HG02943 (cell line): ENCODE measurements around the gene CAGE1.
"Not testable (repeated sequence)": the region's sequence is repeated elsewhere in the genome, so short reads cannot be mapped to it uniquely, and the experiment has no call there.

Source experiments
- ATAC-seq: cut with Tn5 transposase; IDR thresholded peaks from one replicate; pipeline ENCODE4 v1.9.1; 2021; ENCODE audit warnings: mild to moderate bottlenecking, low read depth, moderate library complexity; ENCODE audit not compliant: unreplicated experiment

CAGE1 gene

DNA sequence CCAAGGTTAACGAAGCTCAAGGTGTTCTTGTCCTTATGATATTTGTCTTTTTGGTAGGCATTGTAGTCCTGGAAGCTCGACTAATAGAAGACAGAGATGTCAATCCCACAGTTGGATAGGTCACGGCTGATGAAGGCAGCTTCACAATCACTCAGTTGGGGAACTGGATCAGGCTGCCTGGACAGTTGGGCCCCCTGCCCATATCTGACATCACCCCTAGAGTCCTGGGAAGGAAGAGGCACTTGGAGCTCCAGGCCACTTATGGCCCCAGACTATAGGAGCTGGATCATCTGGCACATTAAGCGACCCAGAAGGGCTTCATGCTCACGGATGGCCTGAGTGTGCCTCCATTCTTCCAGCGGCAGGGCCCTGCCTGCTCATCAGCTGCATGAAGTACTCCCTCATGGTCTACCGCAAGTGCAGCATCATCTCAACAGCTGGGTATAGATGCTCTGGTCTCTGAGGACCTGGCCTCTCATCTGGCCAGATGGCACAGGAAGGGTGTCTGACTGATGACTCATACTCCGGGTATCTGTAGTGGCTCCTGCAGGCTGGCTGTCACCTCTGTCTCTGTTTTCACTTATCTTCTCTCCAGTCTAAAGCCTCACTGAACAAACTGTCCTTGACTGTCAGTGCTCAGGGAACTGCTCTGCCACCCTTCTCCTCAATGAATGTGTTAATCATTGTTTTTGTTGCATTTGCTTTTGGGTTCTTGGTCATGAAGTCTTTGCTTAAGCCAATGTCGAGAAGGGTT is 47.4 kb downstream of the CAGE1 start:
- no peak for ATAC-seq

DNA sequence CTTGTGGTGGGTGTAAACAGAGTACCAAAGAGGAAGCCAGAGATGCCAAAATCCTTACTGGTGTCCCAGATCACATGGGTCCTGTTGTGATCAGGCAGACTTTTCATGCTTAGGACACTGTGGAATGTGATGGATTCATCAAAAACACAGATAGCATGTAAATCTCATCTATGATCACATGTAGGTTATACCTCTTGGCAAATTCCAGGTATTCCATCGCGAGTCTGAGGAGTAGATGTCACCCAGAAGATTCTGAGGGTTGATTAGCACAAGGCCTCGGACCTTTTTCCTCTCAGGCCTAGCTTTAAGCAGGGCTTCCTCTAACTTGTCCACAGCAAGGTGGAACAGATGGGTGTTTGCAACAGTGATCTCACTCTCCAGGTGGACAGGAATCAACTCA is 48.3 kb downstream of the CAGE1 start:
- no peak for ATAC-seq

DNA sequence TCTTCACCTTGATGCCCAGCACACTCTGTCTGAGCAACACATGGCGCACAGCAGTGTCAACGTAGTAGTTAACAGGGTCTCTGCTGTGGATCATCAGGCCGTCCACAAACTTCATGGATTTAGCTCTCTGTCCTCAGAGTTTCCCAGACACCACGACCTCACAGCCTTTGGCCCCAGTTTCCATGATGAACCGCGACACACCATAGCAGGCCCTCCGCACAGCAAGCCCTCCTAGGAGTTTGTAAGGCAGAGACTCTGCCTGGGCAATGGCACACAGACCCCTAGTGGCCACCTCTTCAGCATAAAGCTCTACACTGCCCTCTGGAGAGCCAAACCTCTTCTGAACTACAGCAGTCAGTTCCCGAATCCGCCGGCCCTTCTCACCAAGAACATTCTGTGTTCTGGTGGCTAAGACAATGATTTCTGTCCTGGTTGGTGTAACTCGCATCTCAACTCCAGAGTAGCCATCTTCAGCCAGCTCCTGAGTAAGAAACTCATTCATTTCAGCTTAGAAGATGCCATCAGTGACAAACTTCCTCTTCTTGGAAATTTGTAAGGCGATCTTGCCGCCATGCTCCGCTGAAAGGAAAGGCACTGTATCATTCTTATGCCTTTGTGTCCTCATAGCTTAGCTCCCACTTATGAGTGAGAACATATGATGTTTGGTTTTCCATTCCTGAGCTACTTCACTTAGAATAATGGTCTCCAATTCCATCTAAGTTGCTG is 50.4 kb downstream of the CAGE1 start:
- not testable (repeated sequence) for ATAC-seq

DNA sequence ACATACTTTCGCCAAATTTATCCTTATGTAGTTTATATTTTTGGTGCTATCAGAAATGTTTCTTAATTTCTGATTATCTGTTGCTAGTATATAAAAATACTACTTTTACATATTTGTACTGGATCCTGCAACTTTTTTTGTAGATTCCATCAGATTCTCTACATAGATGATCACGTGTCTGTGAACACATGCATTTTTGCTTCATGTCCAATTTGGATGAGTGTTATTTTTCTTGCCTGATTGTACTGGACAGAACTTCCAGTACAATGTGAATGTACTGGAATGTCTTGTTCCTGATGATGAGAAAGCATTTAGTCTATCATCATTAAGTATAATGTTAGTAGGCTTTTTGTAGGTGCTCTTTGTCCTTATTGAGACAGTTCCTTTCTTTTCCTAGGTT is 51.5 kb downstream of the CAGE1 start:
- no peak for ATAC-seq

DNA sequence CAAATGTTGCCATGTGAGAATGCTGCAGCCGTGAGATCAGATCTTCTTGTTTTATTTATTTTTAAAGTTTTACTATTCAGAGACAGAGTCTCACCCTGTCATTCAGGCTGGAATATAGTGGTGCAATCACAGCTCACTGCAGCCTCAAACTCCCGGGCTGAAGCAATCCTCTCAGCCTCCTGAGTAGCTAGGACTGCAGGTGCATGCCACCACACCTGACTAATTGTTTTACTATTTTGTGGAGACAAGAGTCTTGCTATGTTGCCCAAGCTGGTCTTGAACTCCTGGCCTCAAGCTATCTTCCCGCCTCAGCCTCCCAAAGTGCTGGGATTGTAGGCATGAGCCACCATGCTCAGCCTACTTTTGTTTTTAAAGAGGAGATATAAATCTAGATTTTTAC is 54.0 kb downstream of the CAGE1 start:
- no peak for ATAC-seq

DNA sequence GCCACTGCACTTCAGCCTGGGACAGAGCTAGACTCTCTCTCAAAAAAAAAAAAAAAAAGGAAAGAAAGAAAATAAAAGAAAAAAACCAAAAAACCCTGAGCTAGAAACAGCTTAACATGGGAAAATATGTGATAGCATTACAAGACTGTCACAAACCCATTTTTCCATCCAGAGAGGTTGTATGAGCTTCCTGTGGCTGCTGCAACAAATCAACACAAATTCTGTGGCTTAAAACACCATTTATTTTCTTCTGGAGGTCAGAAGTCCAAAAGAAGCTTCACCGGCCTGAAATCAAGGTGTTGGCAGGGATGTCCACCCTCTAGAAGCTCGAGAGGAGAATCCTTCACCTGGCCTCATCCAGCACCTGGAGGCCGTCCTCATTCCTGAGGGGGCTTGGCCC is 54.9 kb downstream of the CAGE1 start:
- ATAC-seq: no peak

DNA sequence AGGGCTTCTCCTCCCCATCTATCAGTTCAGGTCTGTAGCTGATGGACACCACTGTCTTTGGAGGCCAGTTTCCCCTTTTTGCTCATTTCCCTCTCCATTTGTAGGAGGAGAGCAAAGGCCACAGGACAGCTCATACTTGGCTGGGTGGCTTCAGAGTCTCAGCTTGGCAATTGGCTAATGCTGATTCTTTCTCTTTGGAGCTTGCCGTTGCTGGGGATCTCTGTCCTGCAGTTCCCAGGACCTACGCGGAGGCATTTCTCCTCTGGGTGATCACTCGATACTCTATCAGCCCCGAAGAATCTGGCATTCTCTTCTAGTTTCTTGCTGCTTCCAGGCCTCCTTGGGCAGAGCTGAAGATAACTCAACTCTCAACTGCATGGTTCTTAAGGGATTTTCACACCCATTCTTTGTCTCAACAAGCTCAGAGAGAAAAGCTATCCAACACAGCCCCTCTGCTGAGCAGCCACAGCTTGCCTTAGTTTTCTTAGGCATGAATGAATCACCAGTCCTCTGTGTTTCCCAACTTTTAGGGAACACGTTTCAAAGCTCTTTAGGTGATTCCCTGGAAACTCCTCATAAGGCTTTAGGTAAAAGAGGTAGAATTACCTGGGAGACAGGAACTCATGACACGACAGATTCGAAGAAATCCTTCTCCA is 57.3 kb downstream of the CAGE1 start:
- ATAC-seq: no peak

DNA sequence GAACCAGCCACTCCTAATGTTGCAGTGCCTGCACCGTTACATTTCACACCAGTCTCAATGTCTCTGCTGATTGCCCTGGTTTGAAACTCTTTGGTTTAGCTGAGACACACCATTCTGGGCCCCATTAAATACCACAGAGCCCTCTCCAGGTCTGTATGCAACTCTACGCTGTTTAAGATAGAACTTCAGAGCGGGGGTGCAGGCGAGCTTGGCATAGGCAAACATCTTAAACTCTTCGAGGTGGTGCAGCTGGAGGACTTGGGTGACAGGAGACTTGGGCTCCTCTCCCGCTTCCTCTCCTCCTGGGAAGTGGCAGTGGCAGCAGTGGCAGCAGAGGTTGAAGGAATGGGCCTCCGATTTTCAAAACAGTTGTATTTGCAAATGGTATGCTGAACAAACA is 58.1 kb downstream of the CAGE1 start:
- ATAC-seq: no peak

DNA sequence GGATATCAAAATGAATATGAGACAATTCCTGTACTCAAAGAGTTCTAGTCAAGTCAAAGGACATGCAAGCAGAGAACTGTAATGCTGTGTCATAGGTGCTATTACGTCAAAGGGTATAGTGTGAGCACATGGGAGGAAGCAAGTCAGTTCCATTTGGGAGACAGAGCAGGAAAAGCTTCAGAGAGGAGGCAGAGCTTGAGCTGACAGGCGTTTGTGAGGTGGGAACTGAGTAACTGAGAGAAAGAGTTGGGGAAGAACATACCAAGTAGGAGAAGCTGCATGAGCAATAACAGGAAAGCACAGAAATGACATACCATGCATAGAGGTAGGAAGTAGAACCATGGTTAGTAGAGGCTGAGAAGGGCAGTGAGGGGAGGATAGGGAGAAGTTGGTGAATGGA is 61.3 kb downstream of the CAGE1 start:
- no peak for ATAC-seq

DNA sequence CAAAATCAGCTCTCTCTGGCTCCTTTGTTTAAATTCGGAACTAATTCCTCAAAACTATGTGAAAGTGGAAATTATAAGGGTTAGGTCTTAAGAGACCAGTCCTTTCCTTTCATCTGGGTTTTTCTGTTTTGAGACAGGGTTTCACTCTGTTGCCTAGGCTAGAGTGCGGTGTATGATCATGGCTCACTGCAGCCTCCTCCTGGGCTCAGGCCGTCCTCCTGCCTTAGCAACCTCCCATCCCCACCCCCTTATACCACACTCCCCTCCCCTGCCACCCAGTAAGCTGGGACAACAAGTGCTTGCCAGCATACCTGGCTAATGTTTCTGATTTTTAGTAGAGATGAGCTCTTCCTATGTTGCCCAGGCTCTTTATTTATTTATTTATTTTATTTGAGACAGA is 63.8 kb downstream of the CAGE1 start:
- ATAC-seq: no peak

DNA sequence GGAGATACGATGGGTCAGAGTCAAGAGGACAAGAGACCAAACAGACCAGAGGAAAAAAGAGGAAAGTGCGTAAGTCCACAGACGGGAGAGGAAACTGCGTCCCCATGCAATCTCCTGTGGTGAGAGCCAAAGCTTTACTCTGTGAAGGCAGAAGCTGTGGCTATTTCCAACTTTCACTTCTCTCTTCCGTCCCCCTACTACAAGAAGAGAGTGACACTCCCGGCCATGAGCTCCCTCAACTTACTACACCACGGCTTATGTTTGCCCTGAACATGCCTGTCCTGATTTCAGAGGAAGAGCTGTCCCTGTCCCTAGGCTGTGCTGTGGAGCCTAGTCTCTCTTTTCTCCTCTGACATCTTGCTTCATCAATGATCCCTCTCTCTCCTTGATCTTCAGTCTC is 65.0 kb downstream of the CAGE1 start:
- ATAC-seq: no peak

DNA sequence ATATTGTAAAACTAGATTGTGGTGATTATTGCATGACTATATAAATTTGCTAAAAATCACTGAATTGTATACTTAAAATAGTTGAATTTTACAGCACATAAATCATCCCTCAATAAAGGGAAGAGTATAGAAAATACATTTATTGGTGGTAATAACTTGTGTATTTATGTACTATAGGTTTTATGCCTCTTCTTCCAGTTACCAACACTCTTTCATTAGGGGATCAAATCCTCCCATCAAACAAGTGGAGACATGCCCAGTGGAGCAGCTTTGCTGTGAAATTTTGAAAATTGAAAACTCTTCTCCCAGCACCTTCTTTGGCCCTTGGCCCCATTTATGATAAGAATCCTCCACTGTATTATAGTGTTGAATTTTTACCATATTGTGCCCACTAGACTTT is 66.5 kb downstream of the CAGE1 start:
- ATAC-seq: no peak

DNA sequence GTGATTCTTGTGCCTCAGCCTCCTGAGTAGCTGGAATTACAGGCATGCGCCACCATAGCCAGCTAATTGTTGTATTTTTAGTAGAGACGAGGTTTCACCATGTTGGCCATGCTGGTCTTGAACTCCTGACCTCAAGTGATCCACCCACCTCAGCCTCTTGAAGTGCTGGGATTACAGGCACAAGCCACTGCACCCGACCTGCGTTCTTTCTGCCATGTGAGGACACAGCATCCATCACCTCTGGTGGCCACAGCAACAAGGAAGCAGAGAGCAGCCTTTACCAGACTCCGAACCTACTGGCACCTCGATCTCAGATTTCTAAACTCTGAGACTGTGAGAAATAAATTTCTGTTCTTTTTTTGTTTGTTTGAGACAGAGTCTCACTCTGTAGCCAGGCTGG is 67.7 kb downstream of the CAGE1 start:
- ATAC-seq: not testable (repeated sequence)

DNA sequence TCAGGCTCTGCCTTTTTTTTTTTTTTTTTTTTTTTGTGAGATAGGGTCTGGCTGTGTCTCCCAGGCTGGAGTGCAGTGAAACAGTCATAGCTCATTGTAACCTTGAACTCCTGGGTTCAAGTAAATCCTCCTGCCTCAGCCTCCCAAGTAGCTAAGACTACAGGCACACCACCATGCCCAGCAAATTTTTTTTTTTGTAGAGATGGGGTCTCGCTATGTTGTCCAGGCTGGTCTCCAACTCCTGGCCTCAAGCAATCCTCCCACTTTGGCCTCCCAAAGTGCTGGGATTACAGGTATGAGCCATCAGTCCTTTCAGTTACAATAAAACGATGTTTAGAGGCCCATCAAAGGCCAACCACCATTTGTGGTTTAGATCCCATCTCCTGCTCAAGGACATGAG is 70.1 kb downstream of the CAGE1 start:
- not testable (repeated sequence) for ATAC-seq

DNA sequence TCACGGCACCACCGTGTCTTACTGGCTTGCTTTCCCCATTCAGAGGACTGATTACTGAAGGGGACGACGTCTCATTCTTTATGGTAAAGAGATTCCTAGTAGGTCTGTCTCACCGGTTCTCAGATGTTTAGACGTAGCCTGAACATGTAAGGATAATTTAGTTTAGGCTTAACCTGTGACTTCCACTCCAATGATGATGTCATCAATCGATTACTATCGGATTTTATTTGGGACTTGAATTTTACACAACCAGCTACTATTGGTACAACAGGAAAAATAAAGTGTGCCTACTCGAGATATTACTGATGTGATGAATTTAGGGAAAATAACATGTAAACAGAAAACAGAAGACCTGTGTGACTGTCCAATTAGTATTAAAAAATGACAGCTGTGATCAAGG is 72.0 kb downstream of the CAGE1 start:
- no peak for ATAC-seq

DNA sequence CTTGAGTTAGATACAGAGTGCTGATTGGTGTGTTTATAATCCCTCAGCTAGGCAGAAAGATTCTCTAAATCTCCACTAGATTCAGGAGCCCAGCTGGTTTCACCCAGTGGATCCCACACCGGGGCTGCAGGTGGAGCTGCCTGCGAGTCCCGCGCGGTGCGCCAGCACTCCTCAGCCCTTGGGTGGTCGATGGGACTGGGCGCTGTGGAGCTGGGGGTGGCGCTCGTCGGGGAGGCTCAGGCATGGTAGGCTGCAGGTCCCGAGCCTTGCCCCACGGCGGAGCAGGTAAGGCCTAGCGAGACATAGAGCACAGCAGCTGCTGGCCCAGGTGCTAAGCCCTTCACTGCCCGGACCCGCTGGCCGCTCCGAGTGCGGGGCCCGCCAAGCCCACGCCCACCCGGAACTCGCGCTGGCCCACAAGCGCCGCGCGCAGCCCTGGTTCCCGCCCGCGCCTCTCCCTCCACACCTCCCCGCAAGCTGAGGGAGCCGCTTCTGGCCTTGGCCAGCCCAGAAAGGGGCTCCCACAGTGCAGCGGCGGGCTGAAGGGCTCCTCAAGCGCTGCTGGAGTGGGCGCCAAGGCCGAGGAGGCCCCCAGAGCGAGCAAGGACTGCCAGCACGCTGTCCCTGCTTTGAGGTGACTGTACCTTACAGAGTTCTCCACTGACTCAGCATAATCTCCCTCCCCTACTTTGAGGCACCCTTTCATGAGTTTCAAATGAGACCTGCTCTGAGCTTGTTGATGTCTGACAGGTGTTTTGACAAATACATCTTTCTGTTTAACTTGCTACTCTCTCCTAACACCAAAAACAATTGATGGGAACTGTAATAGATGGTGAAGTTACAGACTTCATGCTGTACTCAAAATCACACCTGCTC is 72.6 kb downstream of the CAGE1 start:
- ATAC-seq: no peak

DNA sequence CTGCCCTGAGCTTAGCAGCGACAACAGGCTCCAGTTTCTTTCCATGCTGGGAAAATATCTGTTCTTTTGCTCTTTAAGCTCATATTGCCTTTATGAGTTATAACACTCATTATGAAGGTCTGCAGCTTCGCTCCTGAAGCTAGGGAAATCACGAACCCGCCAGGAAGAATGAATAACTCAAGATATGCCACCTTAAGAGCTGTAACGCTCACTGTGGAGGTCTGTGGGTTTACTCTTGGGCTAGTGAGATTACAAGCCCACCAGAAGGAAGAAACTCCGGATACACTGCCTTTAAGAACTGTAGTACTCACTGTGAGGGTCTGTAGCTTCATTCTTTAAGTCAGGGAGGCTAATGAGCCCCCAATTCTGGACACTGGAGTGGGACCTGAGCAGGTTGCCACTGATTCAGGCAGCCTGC is 73.6 kb downstream of the CAGE1 start:
- no peak for ATAC-seq

DNA sequence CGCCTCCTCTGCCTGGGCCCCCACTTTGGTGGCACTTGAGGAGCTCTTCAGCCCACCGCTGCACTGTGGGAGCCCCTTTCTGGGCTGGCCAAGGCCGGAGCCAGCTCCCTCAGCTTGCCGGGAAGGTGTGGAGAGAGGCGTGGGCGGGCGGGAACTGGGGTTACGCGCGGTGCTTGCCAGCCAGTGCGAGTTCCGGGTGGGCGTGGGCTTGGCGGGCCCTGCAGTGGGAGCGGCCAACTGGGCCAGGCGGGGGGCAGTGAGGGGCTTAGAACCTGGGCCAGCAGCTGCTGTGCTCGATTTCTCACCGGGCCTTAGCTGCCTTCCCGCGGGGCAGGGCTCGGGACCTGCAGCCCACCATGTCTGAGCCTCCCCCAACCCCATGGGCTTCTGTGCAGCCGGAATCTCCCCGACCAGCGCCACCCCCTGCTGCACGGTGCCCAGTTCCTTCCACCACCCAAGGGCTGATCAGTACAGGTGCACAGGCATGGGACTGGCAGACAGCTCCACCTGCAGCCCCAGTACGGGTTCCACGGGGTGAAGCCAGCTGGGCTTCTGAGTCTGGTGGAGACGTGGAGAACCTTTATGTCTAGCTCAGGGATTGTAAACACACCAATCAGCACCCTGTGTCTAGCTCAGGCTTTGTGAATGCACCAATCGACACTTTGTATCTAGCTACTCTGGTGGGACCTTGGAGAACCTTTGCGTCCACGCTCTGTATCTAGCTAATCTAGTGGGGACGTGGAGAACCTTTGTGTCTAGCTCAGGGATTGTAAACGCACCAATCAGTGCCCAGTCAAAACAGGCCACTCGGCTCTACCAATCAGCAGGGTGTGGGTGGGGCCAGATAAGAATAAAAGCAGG is 74.2 kb downstream of the CAGE1 start:
- not testable (repeated sequence) for ATAC-seq

DNA sequence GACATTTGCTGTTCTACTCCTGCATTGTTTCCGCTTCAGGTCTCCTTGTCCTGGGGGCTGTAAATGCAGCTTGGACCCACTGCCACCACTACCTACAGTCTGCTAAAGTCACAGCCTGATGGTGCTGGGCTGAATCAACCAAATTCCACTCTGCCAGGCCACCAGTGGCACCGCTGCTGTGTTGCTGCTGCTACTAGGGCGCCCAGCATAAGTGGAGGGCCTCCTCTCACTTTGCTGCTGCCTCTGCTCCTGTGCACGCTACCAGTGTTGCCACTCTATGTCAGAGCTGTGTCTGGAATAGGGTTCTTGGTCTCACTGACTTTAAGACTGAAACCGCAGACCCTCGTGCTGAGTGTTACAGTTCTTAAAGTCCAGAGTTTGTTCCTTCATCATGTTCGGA is 75.1 kb downstream of the CAGE1 start:
- no peak for ATAC-seq
